ENCODE measurements around the gene ARHGAP22.

Gene ARHGAP22

GRCh38 chr10:48632166-48632565, 27.3 kb upstream of the ARHGAP22 start:
- DNase-seq, result no peak

- DNase-seq, result no peak
Observed at GRCh38 chr10:48627984-48628609, 23.2 kb upstream of the ARHGAP22 start.

GRCh38 chr10:48626986-48627731, 22.3 kb upstream of the ARHGAP22 start:
- DNase-seq, result no peak

GRCh38 chr10:48626447-48626846, 21.6 kb upstream of the ARHGAP22 start:
- DNase-seq, result no peak

GRCh38 chr10:48625826-48626134, 20.9 kb upstream of the ARHGAP22 start:
- no peak for DNase-seq

- no peak for DNase-seq
Observed at GRCh38 chr10:48623607-48624132, 18.8 kb upstream of the ARHGAP22 start.

- DNase-seq, result no peak
Observed at GRCh38 chr10:48623009-48623408, 18.1 kb upstream of the ARHGAP22 start.

- DNase-seq, result no peak
Observed at GRCh38 chr10:48620719-48621118, 15.8 kb upstream of the ARHGAP22 start.

GRCh38 chr10:48616436-48616835, 11.6 kb upstream of the ARHGAP22 start:
- DNase-seq, result no peak

GRCh38 chr10:48614481-48615390, 9.9 kb upstream of the ARHGAP22 start:
- no peak for DNase-seq

GRCh38 chr10:48613016-48613415, 8.1 kb upstream of the ARHGAP22 start:
- no peak for DNase-seq

- DNase-seq, result no peak
Observed at GRCh38 chr10:48612236-48612943, 7.5 kb upstream of the ARHGAP22 start.

- DNase-seq, result no peak
Observed at GRCh38 chr10:48611133-48611532, 6.3 kb upstream of the ARHGAP22 start.

- DNase-seq, result no peak
Observed at GRCh38 chr10:48610585-48611093, 5.8 kb upstream of the ARHGAP22 start.

- no peak for DNase-seq
Observed at GRCh38 chr10:48609899-48610584, 5.2 kb upstream of the ARHGAP22 start.

- DNase-seq, result no peak
Observed at GRCh38 chr10:48609441-48609840, 4.6 kb upstream of the ARHGAP22 start.

GRCh38 chr10:48608976-48609375, 4.1 kb upstream of the ARHGAP22 start:
- no peak for DNase-seq

GRCh38 chr10:48608279-48608681, 3.4 kb upstream of the ARHGAP22 start:
- DNase-seq, result peak; percentile 12

- DNase-seq, result no peak
Observed at GRCh38 chr10:48607356-48608278, 2.7 kb upstream of the ARHGAP22 start.

GRCh38 chr10:48606530-48607355, 1.9 kb upstream of the ARHGAP22 start:
- DNase-seq, result no peak
